Hepatocyte (in vitro differentiated cells): ENCODE results near the gene CYFIP1.

Source experiments
- EZH2 ChIP-seq: fragments of 200-600 bp; sonication (generic); IDR thresholded peaks from 2 replicates; pipeline ENCODE4 v1.6.1; 2016; ENCODE audit warnings: antibody characterized with exemption, mild to moderate bottlenecking, borderline replicate concordance
- TF ChIP-seq, protein P1 (sequence below): fragments of 200-600 bp; sonication (generic); IDR thresholded peaks from 2 replicates; pipeline ENCODE4 v1.5.1; 2016; ENCODE audit warnings: antibody characterized with exemption, mild to moderate bottlenecking; ENCODE audit not compliant: poor library complexity

DNA sequence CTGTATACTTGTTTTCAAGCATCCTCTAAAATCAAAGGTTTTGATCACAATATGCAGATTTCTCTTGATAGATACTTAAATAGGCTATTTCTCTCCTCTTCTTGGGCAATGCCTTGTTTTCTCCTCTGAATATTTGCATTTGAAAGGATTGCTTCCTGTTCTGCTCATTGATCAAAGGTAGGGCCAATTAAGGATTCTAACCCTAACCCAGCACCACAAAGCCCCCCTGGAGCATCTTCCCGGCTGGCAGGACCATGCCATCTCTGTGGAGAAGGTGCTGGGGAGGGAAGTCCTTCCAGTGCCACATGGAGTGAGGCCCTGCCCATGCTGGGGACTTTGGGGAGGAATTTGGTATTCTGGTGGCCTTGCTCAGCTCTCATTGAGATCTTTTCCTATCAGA is 153.0 kb downstream of the CYFIP1 start:
- TF ChIP-seq, protein P1, sequence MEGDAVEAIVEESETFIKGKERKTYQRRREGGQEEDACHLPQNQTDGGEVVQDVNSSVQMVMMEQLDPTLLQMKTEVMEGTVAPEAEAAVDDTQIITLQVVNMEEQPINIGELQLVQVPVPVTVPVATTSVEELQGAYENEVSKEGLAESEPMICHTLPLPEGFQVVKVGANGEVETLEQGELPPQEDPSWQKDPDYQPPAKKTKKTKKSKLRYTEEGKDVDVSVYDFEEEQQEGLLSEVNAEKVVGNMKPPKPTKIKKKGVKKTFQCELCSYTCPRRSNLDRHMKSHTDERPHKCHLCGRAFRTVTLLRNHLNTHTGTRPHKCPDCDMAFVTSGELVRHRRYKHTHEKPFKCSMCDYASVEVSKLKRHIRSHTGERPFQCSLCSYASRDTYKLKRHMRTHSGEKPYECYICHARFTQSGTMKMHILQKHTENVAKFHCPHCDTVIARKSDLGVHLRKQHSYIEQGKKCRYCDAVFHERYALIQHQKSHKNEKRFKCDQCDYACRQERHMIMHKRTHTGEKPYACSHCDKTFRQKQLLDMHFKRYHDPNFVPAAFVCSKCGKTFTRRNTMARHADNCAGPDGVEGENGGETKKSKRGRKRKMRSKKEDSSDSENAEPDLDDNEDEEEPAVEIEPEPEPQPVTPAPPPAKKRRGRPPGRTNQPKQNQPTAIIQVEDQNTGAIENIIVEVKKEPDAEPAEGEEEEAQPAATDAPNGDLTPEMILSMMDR = no peak
- no peak for TF ChIP-seq EZH2
